Dermis microvascular lymphatic vessel endothelial cell (primary cell): ENCODE data around the gene PLEKHG5. TPM values are rescaled to one million over a fixed set of nuclear protein-coding genes. Genes with fewer than 3 reads are reported as not detected.

Source experiments
- total RNA-seq: library from RNA; depleted of rRNA; stranded (reverse); fragments of >200 nt; gene quantifications from 2 replicates; pipeline ENCODE4 v1.2.1, GENCODE V29; 2014

PLEKHG5 gene
- total RNA-seq, 1 donor from 2014 or later = 21.2 TPM

Other genes starting within 250 kb of the PLEKHG5 start
- not detected in 2 replicates for gene HES3, start 247.5 kb downstream of the PLEKHG5 start, total RNA-seq
- gene GPR153, start 230.6 kb downstream of the PLEKHG5 start, total RNA-seq = 0.90 and 3.0 TPM in 2 replicates
- 21.8 and 23.9 TPM in 2 replicates for gene ACOT7, start 97.9 kb downstream of the PLEKHG5 start, total RNA-seq
- gene HES2, start 71.7 kb downstream of the PLEKHG5 start, total RNA-seq = 16.2 and 17.6 TPM in 2 replicates
- gene ESPN, start 66.9 kb downstream of the PLEKHG5 start, total RNA-seq = 0.90 and 1.3 TPM in 2 replicates
- gene TNFRSF25, start 25.5 kb downstream of the PLEKHG5 start, total RNA-seq = 5.6 and 7.1 TPM in 2 replicates
- 16.4 and 17.7 TPM in 2 replicates for gene NOL9, start 62.8 kb upstream of the PLEKHG5 start, total RNA-seq
- 0.13 TPM in 1 of 2 replicates, not detected in the other for gene TAS1R1, start 63.6 kb upstream of the PLEKHG5 start, total RNA-seq
- gene ZBTB48, start 88.3 kb upstream of the PLEKHG5 start, total RNA-seq = 9.5 and 14.0 TPM in 2 replicates
- 9.4 and 19.7 TPM in 2 replicates for gene KLHL21, start 111.2 kb upstream of the PLEKHG5 start, total RNA-seq
- gene PHF13, start 122.1 kb upstream of the PLEKHG5 start, total RNA-seq = 7.2 and 10.2 TPM in 2 replicates
- gene THAP3, start 133.2 kb upstream of the PLEKHG5 start, total RNA-seq = 15.6 and 16.0 TPM in 2 replicates
- 32.4 and 32.5 TPM in 2 replicates for gene DNAJC11, start 210.1 kb upstream of the PLEKHG5 start, total RNA-seq